HepG2 (cell line): Measurements from ENCODE around the gene ANGPTL2. TPM values are rescaled to one million over a fixed set of nuclear protein-coding genes. Genes with fewer than 3 reads are reported as not detected.

Source experiments
- ATAC-seq: fragments of 200-7000 bp; cut with Tn5 transposase; 3 replicates; pipeline ENCODE4 v1.9.1; 2020; ENCODE audit warnings: mild to moderate bottlenecking, moderate library complexity
- BruUV-seq: library from RNA; stranded (reverse); fragments of 400-500 nt; replicated peaks from 2 replicates; lab custom pipeline; 2021; lab: Mats Ljungman, UMichigan
- CTCF ChIA-PET: fragments of 300-600 bp; formaldehyde crosslinking; extraction: SDS; loops from one replicate; lab custom pipeline; 2021; ENCODE audit warnings: low total read pairs, inconsistent platforms, low intra/inter-chr PET ratio; lab: Yijun Ruan, JAX
- POLR2A ChIA-PET: fragments of 350-600 bp; sonication (Branson Sonifier 250); formaldehyde crosslinking; loops from one replicate; lab custom pipeline; 2020; ENCODE audit warnings: antibody characterized with exemption, inconsistent platforms; lab: Yijun Ruan, JAX
- DNase-seq: peaks from one replicate; pipeline ENCODE4 v3.0.0-alpha.2; 2015; ENCODE audit warnings: low spot score
- FAIRE-seq: peaks from 3 replicates; lab custom pipeline; 2011; peaks lifted over from hg19 to GRCh38; lab: Jason Lieb, UNC
- H2AFZ ChIP-seq: one replicate; pipeline ENCODE4 v1.6.1; 2011; ENCODE audit warnings: low read length, inconsistent platforms
- H3K27ac ChIP-seq: fragments of 300-600 bp; 3 replicates; pipeline ENCODE4 v1.8.0; 2011; ENCODE audit warnings: mixed run types, mild to moderate bottlenecking, mixed read lengths, low read length, inconsistent platforms; ENCODE audit not compliant: insufficient read depth; ENCODE audit errors: extremely low read length
- H3K27me3 ChIP-seq, 2 experiments: fragments of 200-600 bp in 1 of 2; 2 replicates in 1 of 2; 3 replicates in 1 of 2; pipeline versions ENCODE4 v1.6.0 to v1.8.0; 2011; ENCODE audit warnings: low read length in 2 of 2, mild to moderate bottlenecking in 2 of 2, moderate library complexity in 2 of 2, inconsistent platforms in 1 of 2; ENCODE audit not compliant: insufficient read depth in 2 of 2, control insufficient read depth in 1 of 2
- H3K36me3 ChIP-seq, 2 experiments: fragments of 200-600 bp in 1 of 2; replicated peaks in 1 of 2; 2 replicates in 1 of 2; 3 replicates in 1 of 2; pipeline versions ENCODE4 v1.5.1 to v1.8.0; 2011; ENCODE audit warnings: low read length in 2 of 2, inconsistent platforms in 1 of 2; ENCODE audit not compliant: insufficient read depth in 2 of 2, control insufficient read depth in 1 of 2
- H3K4me1 ChIP-seq: 2 replicates; pipeline ENCODE4 v1.5.1; 2012; ENCODE audit warnings: low read length, inconsistent platforms; ENCODE audit not compliant: insufficient read depth
- H3K4me2 ChIP-seq: 2 replicates; pipeline ENCODE4 v1.6.0; 2011; ENCODE audit warnings: low read depth, low read length, inconsistent platforms
- H3K4me3 ChIP-seq, 3 experiments: fragments of 200-600 bp in 1 of 3; sonication (generic), shearing (Covaris generic) in 1 of 3; replicated peaks in 1 of 3; 2 replicates each; pipeline ENCODE4 v1.5.1; 2011 to 2016; ENCODE audit warnings: low read length in 3 of 3, inconsistent platforms in 2 of 3, low read depth in 2 of 3, mild to moderate bottlenecking in 2 of 3, control low read depth in 1 of 3, mixed read lengths in 1 of 3; ENCODE audit not compliant: insufficient read depth in 1 of 3
- H3K79me2 ChIP-seq: one replicate; pipeline ENCODE4 v1.6.1; 2011; ENCODE audit warnings: low read length, inconsistent platforms; ENCODE audit not compliant: insufficient read depth
- H3K9ac ChIP-seq: 2 replicates; pipeline ENCODE4 v1.6.0; 2011; ENCODE audit warnings: mild to moderate bottlenecking, low read depth, low read length, inconsistent platforms; ENCODE audit not compliant: insufficient read depth
- H3K9me3 ChIP-seq: 2 replicates; pipeline ENCODE4 v1.5.1; 2012; ENCODE audit warnings: mild to moderate bottlenecking, low read length
- H4K20me1 ChIP-seq: 2 replicates; pipeline ENCODE4 v1.6.0; 2011; ENCODE audit warnings: inconsistent platforms, mild to moderate bottlenecking, low read length, moderate library complexity; ENCODE audit not compliant: insufficient read depth
- CENPX ChIP-seq: sonication (generic); formaldehyde crosslinking; IDR thresholded peaks from 2 replicates; pipeline ENCODE4 v1.9.0; 2021; ENCODE audit warnings: mild to moderate bottlenecking, missing genetic modification reagents, moderate library complexity
- GABPA ChIP-seq, 2 experiments: IDR thresholded peaks; 2 replicates each; pipeline ENCODE4 v1.6.1; 2011 to 2016; ENCODE audit warnings: low read depth in 2 of 2, low read length in 1 of 2, missing biosample characterization in 1 of 2, missing genetic modification characterization in 1 of 2
- HCFC1 ChIP-seq: fragments of 150-350 bp; IDR thresholded peaks from 2 replicates; pipeline ENCODE4 v1.6.1; 2014; ENCODE audit warnings: low read depth, low read length
- MIER2 ChIP-seq: IDR thresholded peaks from 2 replicates; pipeline ENCODE4 v1.6.1; 2016; ENCODE audit warnings: missing biosample characterization, missing genetic modification reagents
- MXD1 ChIP-seq: sonication (generic); formaldehyde crosslinking; IDR thresholded peaks from 2 replicates; pipeline ENCODE4 v1.4.0; 2020; ENCODE audit warnings: mild to moderate bottlenecking, missing genetic modification reagents
- SALL2 ChIP-seq: sonication (generic); formaldehyde crosslinking; IDR thresholded peaks from 2 replicates; pipeline ENCODE4 v1.8.1; 2023; ENCODE audit warnings: mild to moderate bottlenecking, missing genetic modification reagents, inconsistent platforms
- ZKSCAN1 ChIP-seq: fragments of 150-350 bp; IDR thresholded peaks from 2 replicates; pipeline ENCODE4 v1.6.1; 2014; ENCODE audit warnings: low read length
- ZNF121 ChIP-seq: sonication (generic); formaldehyde crosslinking; IDR thresholded peaks from 2 replicates; pipeline ENCODE4 v1.5.0; 2020; ENCODE audit warnings: mild to moderate bottlenecking, missing genetic modification reagents
- ZNF138 ChIP-seq: sonication (generic); formaldehyde crosslinking; IDR thresholded peaks from 2 replicates; pipeline ENCODE4 v1.5.0; 2020; ENCODE audit warnings: mild to moderate bottlenecking, low read depth, missing genetic modification reagents
- ZNF382 ChIP-seq: sonication (generic); formaldehyde crosslinking; IDR thresholded peaks from 2 replicates; pipeline ENCODE4 v1.5.0; 2020; ENCODE audit warnings: missing genetic modification reagents, mild to moderate bottlenecking, borderline replicate concordance
- ZNF441 ChIP-seq: sonication (generic); formaldehyde crosslinking; IDR thresholded peaks from 2 replicates; pipeline ENCODE4 v1.7.0; 2021; ENCODE audit warnings: missing genetic modification reagents, borderline replicate concordance
- ZNF781 ChIP-seq: sonication (generic); formaldehyde crosslinking; IDR thresholded peaks from 2 replicates; pipeline ENCODE4 v1.5.1; 2020; ENCODE audit warnings: borderline replicate concordance, mild to moderate bottlenecking, missing genetic modification reagents; ENCODE audit errors: not compliant biosample characterization
- WGBS: methylation state at CpG from one replicate; pipeline ENCODE4 v1.1.6; 2017; ENCODE audit warnings: low lambda C conversion rate; 5-methylcytosine and 5-hydroxymethylcytosine counted together
- in situ Hi-C: cut with HindIII; loops from 2 replicates; pipeline ENCODE4 v1.10.0; 2017; ENCODE audit warnings: low pct_unique_long_range_greater_than_20kb; ENCODE audit not compliant: extremely low pct_ligation_motif_present
- intact Hi-C: fragments of 100-400 bp; cut with micrococcal nuclease; formaldehyde crosslinking; loops from one replicate; pipeline ENCODE4 v1.10.0; 2022; ENCODE audit not compliant: unreplicated experiment
- polyA plus RNA-seq, 8 experiments: library from polyadenylated mRNA; depleted of rRNA in 3 of 8; stranded (reverse) in 7 of 8; unstranded in 1 of 8; fragments of >200 nt; fragmentation: Illumina TruSeq in 4 of 8; extraction: Trizol in 4 of 8; gene quantifications; 2 replicates each; pipeline versions ENCODE4 v1.2.1 to v1.2.3, GENCODE V29; 2011 to 2016; ENCODE audit warnings: low read depth in 4 of 8, missing spikeins in 1 of 8, mixed read lengths in 1 of 8; ENCODE audit not compliant: insufficient read depth in 1 of 8
- total RNA-seq, 5 experiments: library from RNA; depleted of rRNA; stranded (reverse); fragments of >200 nt; fragmentation: Illumina TruSeq; extraction: Trizol; gene quantifications; 2 replicates each; pipeline ENCODE4 v1.2.3, GENCODE V29; 2016; ENCODE audit warnings: low read depth in 1 of 5
- TF ChIP-seq, protein P1 (sequence below): sonication (generic); formaldehyde crosslinking; IDR thresholded peaks from 2 replicates; pipeline ENCODE4 v1.4.0; 2020; ENCODE audit warnings: missing genetic modification reagents, borderline replicate concordance
- TF ChIP-seq, protein P2 (sequence below): sonication (generic); formaldehyde crosslinking; IDR thresholded peaks from 2 replicates; pipeline ENCODE4 v1.5.0; 2020; ENCODE audit warnings: missing genetic modification reagents, mild to moderate bottlenecking, borderline replicate concordance
- TF ChIP-seq, protein P3 (sequence below): sonication (generic); formaldehyde crosslinking; IDR thresholded peaks from 2 replicates; pipeline ENCODE4 v1.8.0; 2022; ENCODE audit warnings: mild to moderate bottlenecking, missing genetic modification reagents, moderate library complexity
- TF ChIP-seq, protein P4 (sequence below): sonication (generic); formaldehyde crosslinking; IDR thresholded peaks from 2 replicates; pipeline ENCODE4 v1.8.1; 2023; ENCODE audit warnings: missing genetic modification reagents, inconsistent platforms, borderline replicate concordance

ANGPTL2 gene
- total and polyA plus RNA-seq, 2 of the 13 experiments (the other 11 are each of a cell fraction or from before 2014, with no cell fraction given): 0.91 to 21.0 TPM

DNA sequence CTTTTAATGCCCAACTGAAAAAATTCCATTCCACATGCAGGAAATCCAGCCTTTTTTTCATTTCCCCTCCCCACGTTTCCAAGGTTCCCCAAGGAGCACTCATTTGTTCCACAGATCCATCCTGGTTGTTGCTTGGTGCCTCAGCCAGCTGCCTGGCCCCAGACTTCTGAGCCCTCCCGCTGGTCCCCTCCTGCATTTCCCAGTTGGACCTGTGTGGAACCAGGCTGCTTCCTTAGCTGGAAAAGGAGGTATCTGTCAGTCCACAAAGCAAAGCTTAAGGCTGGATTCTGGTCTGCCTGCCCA, 44.8 kb downstream of the ANGPTL2 start:
- Histone ChIP-seq H3K4me2 (no peak overlapping the region), H3K9me3 (no peaks in the 10 kb centered on the region), H2AFZ (no peak overlapping the region), H3K36me3 (no peaks in the 10 kb centered on the region), H3K27ac (no peak overlapping the region), H3K4me1 (peaks cover 25% of the 10 kb centered on the region), H3K4me3 (no peak overlapping the region), H3K27me3 (no peaks in the 10 kb centered on the region), H3K79me2 (no peaks in the 10 kb centered on the region), H3K9ac (no peak overlapping the region), H4K20me1 (no peaks in the 10 kb centered on the region)
- FAIRE-seq: no peak
- POLR2A ChIA-PET: no interaction called here
- CTCF ChIA-PET: no interaction called here
- in situ Hi-C loops: no loop called here
- no TSS peak for BruUV-seq
- no peak for DNase-seq
- 92% methylated on average over 2 of the region's 2 CpGs for WGBS
- intact Hi-C loops: no loop called here
- ATAC-seq: no peak
- TF ChIP-seq, protein P1, sequence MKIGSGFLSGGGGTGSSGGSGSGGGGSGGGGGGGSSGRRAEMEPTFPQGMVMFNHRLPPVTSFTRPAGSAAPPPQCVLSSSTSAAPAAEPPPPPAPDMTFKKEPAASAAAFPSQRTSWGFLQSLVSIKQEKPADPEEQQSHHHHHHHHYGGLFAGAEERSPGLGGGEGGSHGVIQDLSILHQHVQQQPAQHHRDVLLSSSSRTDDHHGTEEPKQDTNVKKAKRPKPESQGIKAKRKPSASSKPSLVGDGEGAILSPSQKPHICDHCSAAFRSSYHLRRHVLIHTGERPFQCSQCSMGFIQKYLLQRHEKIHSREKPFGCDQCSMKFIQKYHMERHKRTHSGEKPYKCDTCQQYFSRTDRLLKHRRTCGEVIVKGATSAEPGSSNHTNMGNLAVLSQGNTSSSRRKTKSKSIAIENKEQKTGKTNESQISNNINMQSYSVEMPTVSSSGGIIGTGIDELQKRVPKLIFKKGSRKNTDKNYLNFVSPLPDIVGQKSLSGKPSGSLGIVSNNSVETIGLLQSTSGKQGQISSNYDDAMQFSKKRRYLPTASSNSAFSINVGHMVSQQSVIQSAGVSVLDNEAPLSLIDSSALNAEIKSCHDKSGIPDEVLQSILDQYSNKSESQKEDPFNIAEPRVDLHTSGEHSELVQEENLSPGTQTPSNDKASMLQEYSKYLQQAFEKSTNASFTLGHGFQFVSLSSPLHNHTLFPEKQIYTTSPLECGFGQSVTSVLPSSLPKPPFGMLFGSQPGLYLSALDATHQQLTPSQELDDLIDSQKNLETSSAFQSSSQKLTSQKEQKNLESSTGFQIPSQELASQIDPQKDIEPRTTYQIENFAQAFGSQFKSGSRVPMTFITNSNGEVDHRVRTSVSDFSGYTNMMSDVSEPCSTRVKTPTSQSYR: no peak
- TF ChIP-seq ZNF138 (no peak), ZNF382 (CRISPR knock-in tag) (no peak), MXD1 (no peak), MIER2 (CRISPR knock-in tag) (no peak), CENPX (CRISPR knock-in tag) (no peak), GABPA (IDR thresholded peaks at IDR 0.05; ENCODE audit: low read depth, low read length) (no peak), GABPA (CRISPR knock-in tag; IDR thresholded peaks at IDR 0.05; ENCODE audit: low read depth) (no peak), ZKSCAN1 (no peak), HCFC1 (no peak), ZNF121 (CRISPR knock-in tag) (no peak), ZNF781 (CRISPR knock-in tag) (no peak), ZNF441 (CRISPR knock-in tag) (no peak), SALL2 (CRISPR knock-in tag) (no peak)
- TF ChIP-seq, protein P2, sequence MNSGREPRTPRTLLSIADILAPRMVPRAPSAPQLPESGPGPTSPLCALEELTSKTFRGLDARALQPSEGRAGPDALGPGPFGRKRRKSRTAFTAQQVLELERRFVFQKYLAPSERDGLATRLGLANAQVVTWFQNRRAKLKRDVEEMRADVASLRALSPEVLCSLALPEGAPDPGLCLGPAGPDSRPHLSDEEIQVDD (CRISPR knock-in tag): no peak
- TF ChIP-seq, protein P3, sequence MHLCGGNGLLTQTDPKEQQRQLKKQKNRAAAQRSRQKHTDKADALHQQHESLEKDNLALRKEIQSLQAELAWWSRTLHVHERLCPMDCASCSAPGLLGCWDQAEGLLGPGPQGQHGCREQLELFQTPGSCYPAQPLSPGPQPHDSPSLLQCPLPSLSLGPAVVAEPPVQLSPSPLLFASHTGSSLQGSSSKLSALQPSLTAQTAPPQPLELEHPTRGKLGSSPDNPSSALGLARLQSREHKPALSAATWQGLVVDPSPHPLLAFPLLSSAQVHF (CRISPR knock-in tag): no peak
- TF ChIP-seq, protein P4, sequence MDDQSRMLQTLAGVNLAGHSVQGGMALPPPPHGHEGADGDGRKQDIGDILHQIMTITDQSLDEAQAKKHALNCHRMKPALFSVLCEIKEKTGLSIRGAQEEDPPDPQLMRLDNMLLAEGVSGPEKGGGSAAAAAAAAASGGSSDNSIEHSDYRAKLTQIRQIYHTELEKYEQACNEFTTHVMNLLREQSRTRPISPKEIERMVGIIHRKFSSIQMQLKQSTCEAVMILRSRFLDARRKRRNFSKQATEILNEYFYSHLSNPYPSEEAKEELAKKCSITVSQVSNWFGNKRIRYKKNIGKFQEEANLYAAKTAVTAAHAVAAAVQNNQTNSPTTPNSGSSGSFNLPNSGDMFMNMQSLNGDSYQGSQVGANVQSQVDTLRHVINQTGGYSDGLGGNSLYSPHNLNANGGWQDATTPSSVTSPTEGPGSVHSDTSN (CRISPR knock-in tag): no peak
